ENCODE data around the gene GREB1L.

DNA sequence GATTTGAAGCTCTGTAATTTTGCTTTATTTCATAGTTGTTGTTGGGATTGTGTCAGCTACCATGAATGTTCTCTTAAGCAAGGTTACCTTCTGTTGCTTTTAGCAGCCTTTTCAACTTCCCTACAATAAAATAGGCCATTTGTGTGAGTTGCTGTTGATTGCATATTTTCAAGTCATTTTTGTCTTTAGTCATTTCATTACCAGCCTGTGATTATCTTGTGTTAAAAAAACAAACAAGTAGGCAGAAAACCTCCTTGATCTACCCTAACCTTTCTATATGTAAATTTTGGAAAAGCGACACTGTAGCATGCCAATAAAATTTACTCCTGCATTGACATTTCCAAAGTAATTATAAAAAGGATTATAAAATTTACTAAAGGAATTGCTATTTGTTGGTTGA is 19.3 kb downstream of the GREB1L start:
- TF ChIP-seq, protein P1, sequence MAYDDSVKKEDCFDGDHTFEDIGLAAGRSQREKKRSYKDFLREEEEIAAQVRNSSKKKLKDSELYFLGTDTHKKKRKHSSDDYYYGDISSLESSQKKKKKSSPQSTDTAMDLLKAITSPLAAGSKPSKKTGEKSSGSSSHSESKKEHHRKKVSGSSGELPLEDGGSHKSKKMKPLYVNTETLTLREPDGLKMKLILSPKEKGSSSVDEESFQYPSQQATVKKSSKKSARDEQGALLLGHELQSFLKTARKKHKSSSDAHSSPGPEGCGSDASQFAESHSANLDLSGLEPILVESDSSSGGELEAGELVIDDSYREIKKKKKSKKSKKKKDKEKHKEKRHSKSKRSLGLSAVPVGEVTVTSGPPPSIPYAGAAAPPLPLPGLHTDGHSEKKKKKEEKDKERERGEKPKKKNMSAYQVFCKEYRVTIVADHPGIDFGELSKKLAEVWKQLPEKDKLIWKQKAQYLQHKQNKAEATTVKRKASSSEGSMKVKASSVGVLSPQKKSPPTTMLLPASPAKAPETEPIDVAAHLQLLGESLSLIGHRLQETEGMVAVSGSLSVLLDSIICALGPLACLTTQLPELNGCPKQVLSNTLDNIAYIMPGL (CRISPR knock-in tag; IDR thresholded peaks at IDR 0.05; ENCODE audit: borderline replicate concordance) = no peak
- no peak for TF ChIP-seq POLR2A (IDR thresholded peaks at IDR 0.05; ENCODE audit: low read length)
- no peak for TF ChIP-seq JUN (IDR thresholded peaks at IDR 0.05)
- no peak for TF ChIP-seq RARB (CRISPR knock-in tag; IDR thresholded peaks at IDR 0.05)
- no peak for TF ChIP-seq CBX2 (IDR thresholded peaks at IDR 0.05; ENCODE audit: borderline replicate concordance, low read depth)

All from A549 (cell line).